Stomach (tissue), 4 donors: Measurements from ENCODE around the gene SERINC3.

ENCODE experiments used
- EP300 ChIP-seq: sonication (generic); formaldehyde crosslinking; IDR thresholded peaks from one replicate; pipeline ENCODE4 v1.6.1; 2017; ENCODE audit warnings: antibody characterized with exemption
- POLR2A ChIP-seq, 4 donors: fragments of 450-650 bp; IDR thresholded peaks; one replicate each; pipeline ENCODE4 v1.6.1; 2016; ENCODE audit warnings: antibody characterized with exemption in 4 of 4, control low read depth in 2 of 4, mild to moderate bottlenecking in 1 of 4, moderate library complexity in 1 of 4
- POLR2AphosphoS5 ChIP-seq, 3 donors: sonication (generic); formaldehyde crosslinking; IDR thresholded peaks; one replicate each; pipeline ENCODE4 v1.6.1; 2016; ENCODE audit warnings: antibody characterized with exemption in 3 of 3
- TF ChIP-seq, protein P1 (sequence below), 7 experiments: fragments of 450-650 bp in 4 of 7; fragments of 200-600 bp in 3 of 7; sonication (generic) in 3 of 7; IDR thresholded peaks; one replicate each; pipeline ENCODE4 v1.5.1; 2016 to 2019; ENCODE audit warnings: antibody characterized with exemption in 7 of 7, control low read depth in 2 of 7, mild to moderate bottlenecking in 1 of 7

DNA sequence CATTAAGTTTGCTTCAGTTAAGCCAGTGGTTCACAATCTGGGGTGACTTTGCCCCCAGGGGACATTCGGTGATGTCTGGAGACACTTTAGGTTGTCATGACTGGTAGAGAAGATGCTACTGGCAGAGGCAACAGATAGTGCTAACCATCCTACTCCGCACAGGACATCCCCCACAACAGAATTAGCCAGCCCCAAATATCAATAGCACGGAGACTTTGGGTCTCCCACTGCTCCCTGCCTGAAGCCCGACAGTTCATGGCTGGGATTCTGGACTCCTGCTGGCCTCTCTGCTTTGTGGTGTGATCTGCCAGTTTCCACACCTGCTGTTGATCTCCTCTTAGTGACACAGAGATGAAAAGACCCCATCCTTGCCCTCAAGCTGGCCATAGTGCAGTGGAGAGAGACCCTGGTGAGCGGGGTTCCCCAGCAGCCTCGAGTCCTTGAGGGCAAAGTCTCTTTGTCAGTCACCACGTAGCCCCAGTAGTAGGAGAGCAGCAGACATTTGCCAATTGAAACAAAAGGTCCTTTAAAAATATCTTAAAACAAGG lies 70.9 kb downstream of the SERINC3 start:
- TF ChIP-seq, protein P1, sequence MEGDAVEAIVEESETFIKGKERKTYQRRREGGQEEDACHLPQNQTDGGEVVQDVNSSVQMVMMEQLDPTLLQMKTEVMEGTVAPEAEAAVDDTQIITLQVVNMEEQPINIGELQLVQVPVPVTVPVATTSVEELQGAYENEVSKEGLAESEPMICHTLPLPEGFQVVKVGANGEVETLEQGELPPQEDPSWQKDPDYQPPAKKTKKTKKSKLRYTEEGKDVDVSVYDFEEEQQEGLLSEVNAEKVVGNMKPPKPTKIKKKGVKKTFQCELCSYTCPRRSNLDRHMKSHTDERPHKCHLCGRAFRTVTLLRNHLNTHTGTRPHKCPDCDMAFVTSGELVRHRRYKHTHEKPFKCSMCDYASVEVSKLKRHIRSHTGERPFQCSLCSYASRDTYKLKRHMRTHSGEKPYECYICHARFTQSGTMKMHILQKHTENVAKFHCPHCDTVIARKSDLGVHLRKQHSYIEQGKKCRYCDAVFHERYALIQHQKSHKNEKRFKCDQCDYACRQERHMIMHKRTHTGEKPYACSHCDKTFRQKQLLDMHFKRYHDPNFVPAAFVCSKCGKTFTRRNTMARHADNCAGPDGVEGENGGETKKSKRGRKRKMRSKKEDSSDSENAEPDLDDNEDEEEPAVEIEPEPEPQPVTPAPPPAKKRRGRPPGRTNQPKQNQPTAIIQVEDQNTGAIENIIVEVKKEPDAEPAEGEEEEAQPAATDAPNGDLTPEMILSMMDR (IDR thresholded peaks at IDR 0.05), result no peak
- TF ChIP-seq POLR2A (IDR thresholded peaks at IDR 0.05), result no peak
- no peak for TF ChIP-seq POLR2AphosphoS5 (IDR thresholded peaks at IDR 0.05)
- TF ChIP-seq EP300, result no peak
